GM12878 (cell line): Measurements from ENCODE around the gene MTFP1. TPM values are rescaled to one million over a fixed set of nuclear protein-coding genes. Genes with fewer than 3 reads are reported as not detected.

Experiments used
- ATAC-seq: fragments of 200-7000 bp; cut with Tn5 transposase; 3 replicates; pipeline ENCODE4 v1.9.1; 2020; ENCODE audit warnings: mild to moderate bottlenecking, moderate library complexity
- BruUV-seq: library from RNA; stranded (reverse); fragments of 400-500 nt; replicated peaks from 2 replicates; lab custom pipeline; 2021; lab: Mats Ljungman, UMichigan
- CTCF ChIA-PET: fragments of 300-600 bp; sonication (Branson Sonifier 250); formaldehyde crosslinking; extraction: SDS; loops from one replicate; lab custom pipeline; 2021; ENCODE audit warnings: inconsistent platforms; lab: Yijun Ruan, JAX
- POLR2A ChIA-PET: fragments of 350-600 bp; formaldehyde crosslinking; extraction: SDS; loops from one replicate; lab custom pipeline; 2021; ENCODE audit warnings: inconsistent platforms; lab: Charles Lee
- RAD21 ChIA-PET: fragments of 300-600 bp; sonication (Branson Sonifier 250); formaldehyde crosslinking; loops from one replicate; lab custom pipeline; 2023; ENCODE audit warnings: antibody characterized with exemption; ENCODE audit not compliant: unreplicated experiment; lab: Charles Lee
- SMC1A ChIA-PET: fragments of 300-600 bp; sonication (Branson Sonifier 250); formaldehyde crosslinking; loops from one replicate; lab custom pipeline; 2023; ENCODE audit not compliant: unreplicated experiment, uncharacterized antibody; lab: Charles Lee
- DNase-seq: peaks from one replicate; pipeline ENCODE4 v3.0.0-alpha.2; 2011; ENCODE audit warnings: low read depth, low spot score
- FAIRE-seq: peaks from 3 replicates; lab custom pipeline; 2011; peaks lifted over from hg19 to GRCh38; lab: Jason Lieb, UNC
- H2AFZ ChIP-seq: 2 replicates; pipeline ENCODE4 v1.6.0; 2011; ENCODE audit warnings: low read depth, low read length, control low read depth; ENCODE audit not compliant: control insufficient read depth
- H3K27ac ChIP-seq: 2 replicates; pipeline ENCODE4 v1.5.1; 2011; ENCODE audit warnings: control low read depth; ENCODE audit not compliant: control insufficient read depth, insufficient read depth
- H3K27me3 ChIP-seq, 2 experiments: replicated peaks in 1 of 2; 2 replicates each; pipeline versions ENCODE4 v1.6.0 to v1.6.1; 2011; ENCODE audit warnings: low read length in 1 of 2; ENCODE audit not compliant: control insufficient read depth in 2 of 2, insufficient read depth in 2 of 2
- H3K36me3 ChIP-seq, 2 experiments: 2 replicates each; pipeline ENCODE4 v1.5.1; 2011; ENCODE audit warnings: low read length in 1 of 2; ENCODE audit not compliant: control insufficient read depth in 2 of 2, insufficient read depth in 2 of 2
- H3K4me1 ChIP-seq: 2 replicates; pipeline ENCODE4 v1.6.1; 2011; ENCODE audit warnings: mild to moderate bottlenecking, low read length, moderate library complexity, mixed read lengths; ENCODE audit not compliant: control insufficient read depth, insufficient read depth
- H3K4me2 ChIP-seq: 2 replicates; pipeline ENCODE4 v1.6.0; 2011; ENCODE audit warnings: control low read depth; ENCODE audit not compliant: control insufficient read depth, insufficient read depth
- H3K4me3 ChIP-seq: fragments of 200-600 bp; sonication (generic); 2 replicates; pipeline ENCODE4 v1.5.1; 2016
- H3K79me2 ChIP-seq: 2 replicates; pipeline ENCODE4 v1.6.0; 2011; ENCODE audit warnings: low read length; ENCODE audit not compliant: control insufficient read depth, insufficient read depth
- H3K9ac ChIP-seq: 2 replicates; pipeline ENCODE4 v1.8.0; 2011; ENCODE audit warnings: low read length, control low read depth, mixed read lengths; ENCODE audit not compliant: control insufficient read depth, insufficient read depth
- H3K9me3 ChIP-seq: replicated peaks from 3 replicates; pipeline ENCODE4 v1.5.1; 2011; ENCODE audit warnings: mild to moderate bottlenecking, low read length; ENCODE audit not compliant: control insufficient read depth, insufficient read depth
- H4K20me1 ChIP-seq: 2 replicates; pipeline ENCODE4 v1.6.0; 2011; ENCODE audit not compliant: control insufficient read depth, insufficient read depth
- BACH1 ChIP-seq: fragments of 450-650 bp; IDR thresholded peaks from 2 replicates; pipeline ENCODE4 v1.6.1; 2017; ENCODE audit warnings: mild to moderate bottlenecking, borderline replicate concordance
- CEBPB ChIP-seq, 2 experiments: fragments of 150-350 bp in 1 of 2; IDR thresholded peaks; 2 replicates each; pipeline ENCODE4 v1.6.1; 2012 to 2014; ENCODE audit warnings: low read depth in 2 of 2, low read length in 2 of 2, borderline replicate concordance in 1 of 2, inconsistent platforms in 1 of 2
- CEBPZ ChIP-seq: fragments of 150-350 bp; IDR thresholded peaks from 2 replicates; pipeline ENCODE4 v1.6.1; 2016; ENCODE audit warnings: low read depth, low read length
- CHD2 ChIP-seq: IDR thresholded peaks from 2 replicates; pipeline ENCODE4 v1.6.1; 2011; ENCODE audit warnings: low read depth, low read length, improper control_type of control experiment, borderline replicate concordance
- CTCF ChIP-seq, 3 experiments: IDR thresholded peaks in 2 of 3; conservative IDR thresholded peaks in 1 of 3; 2 replicates each; pipeline ENCODE4 v1.5.1; 2011; ENCODE audit warnings: low read depth in 3 of 3, low read length in 3 of 3, mild to moderate bottlenecking in 3 of 3, control low read depth in 2 of 3, moderate library complexity in 2 of 3, inconsistent platforms in 1 of 3, mixed read lengths in 1 of 3; ENCODE audit not compliant: control insufficient read depth in 2 of 3, insufficient read depth in 1 of 3; ENCODE audit errors: extremely low read depth in 1 of 3
- EED ChIP-seq: sonication (generic); IDR thresholded peaks from 2 replicates; pipeline ENCODE4 v1.6.1; 2016; ENCODE audit warnings: antibody characterized with exemption, low read depth
- KDM1A ChIP-seq: fragments of 200-600 bp; sonication (generic); IDR thresholded peaks from 2 replicates; pipeline ENCODE4 v1.6.1; 2016; ENCODE audit warnings: borderline replicate concordance
- RUNX3 ChIP-seq: IDR thresholded peaks from 2 replicates; pipeline ENCODE4 v1.6.1; 2012; ENCODE audit warnings: low read length, inconsistent platforms
- SMC3 ChIP-seq: IDR thresholded peaks from 2 replicates; pipeline ENCODE4 v1.6.1; 2011; ENCODE audit warnings: low read length, improper control_type of control experiment, borderline replicate concordance
- STAT1 ChIP-seq: fragments of 450-650 bp; conservative IDR thresholded peaks from 2 replicates; pipeline ENCODE4 v1.6.1; 2014; ENCODE audit warnings: antibody characterized with exemption, mild to moderate bottlenecking
- SUZ12 ChIP-seq: fragments of 200-600 bp; sonication (generic); IDR thresholded peaks from one replicate; pipeline ENCODE4 v1.6.1; 2018; ENCODE audit warnings: antibody characterized with exemption, mild to moderate bottlenecking; ENCODE audit not compliant: unreplicated experiment
- TAF1 ChIP-seq: IDR thresholded peaks from 2 replicates; pipeline ENCODE4 v1.6.1; 2011; ENCODE audit warnings: mild to moderate bottlenecking, low read depth, low read length, borderline replicate concordance
- WGBS: methylation state at CpG from one replicate; pipeline ENCODE4 v1.1.6; 2016; ENCODE audit warnings: low lambda C conversion rate; ENCODE audit not compliant: insufficient replicate concordance, insufficient coverage; ENCODE audit errors: missing lambda C conversion rate; 5-methylcytosine and 5-hydroxymethylcytosine counted together
- in situ Hi-C: fragments of 300-500 bp; cut with MboI; formaldehyde crosslinking; loops from 9 replicates; pipeline ENCODE4 v1.14.3; 2018; ENCODE audit warnings: mixed read lengths
- intact Hi-C: fragments of 100-400 bp; cut with micrococcal nuclease; formaldehyde crosslinking; loops from one replicate; pipeline ENCODE4 v1.14.2; 2022; ENCODE audit not compliant: unreplicated experiment
- polyA plus RNA-seq, 11 experiments: library from polyadenylated mRNA; depleted of rRNA in 4 of 11; unstranded in 6 of 11; stranded (reverse) in 5 of 11; fragments of >200 nt; fragmentation: Nextera tagmentation in 4 of 11; fragmentation: Illumina TruSeq in 1 of 11; extraction: Ambion mirVana in 4 of 11; extraction: Trizol in 1 of 11; gene quantifications; 1 replicate in 1 of 11; 2 replicates in 10 of 11; pipeline versions ENCODE4 v1.2.1 to v1.2.3, GENCODE V29; 2011 to 2016; ENCODE audit warnings: inconsistent platforms in 2 of 11, missing spikeins in 2 of 11, low read depth in 1 of 11
- total RNA-seq, 4 experiments: library from RNA; depleted of rRNA in 3 of 4; stranded (reverse); fragments of >200 nt in 3 of 4; fragmentation: Illumina TruSeq in 1 of 4; extraction: Trizol in 1 of 4; gene quantifications; 2 replicates each; pipeline versions ENCODE4 v1.2.1 to v1.2.3, GENCODE V29; 2013 to 2021
- TF ChIP-seq, protein P1 (sequence below): fragments of 450-650 bp; IDR thresholded peaks from 2 replicates; pipeline ENCODE4 v1.6.1; 2017; ENCODE audit warnings: mild to moderate bottlenecking, moderate library complexity

Gene MTFP1
- total and polyA plus RNA-seq, 10 of the 15 experiments (the other 5 are each of a cell fraction or from before 2014, with no cell fraction given) = 20.5 to 133 (median 59.8) TPM

- H3K4me3 ChIP-seq = no peak overlapping the region
- H3K27ac ChIP-seq = no peak overlapping the region
- BruUV-seq = no TSS peak
- H3K36me3 ChIP-seq = no peaks in the 10 kb centered on the region
- H2AFZ ChIP-seq = no peak overlapping the region
- peaks cover 4% of the 10 kb centered on the region; the same call in 1 of the 2 replicates for H3K4me1 ChIP-seq
- no peak for FAIRE-seq
- TF ChIP-seq CEBPB (IDR thresholded peaks at IDR 0.05; ENCODE audit: borderline replicate concordance in 1 of 2, low read depth in 2 of 2, low read length in 2 of 2) (no peak), SUZ12 (no peak), BACH1 (no peak), EED (no peak), CEBPZ (no peak), STAT1 (no peak), CHD2 (no peak), CTCF (IDR thresholded peaks at IDR 0.05 in 2 of 3, conservative IDR thresholded peaks at IDR 0.05 in 1 of 3; ENCODE audit: control insufficient read depth in 2 of 3, extremely low read depth in 1 of 3, insufficient read depth in 1 of 3, low read depth in 3 of 3, low read length in 3 of 3) (no peak), RUNX3 (no peak), SMC3 (no peak), TAF1 (no peak), KDM1A (no peak)
- TF ChIP-seq, protein P1, sequence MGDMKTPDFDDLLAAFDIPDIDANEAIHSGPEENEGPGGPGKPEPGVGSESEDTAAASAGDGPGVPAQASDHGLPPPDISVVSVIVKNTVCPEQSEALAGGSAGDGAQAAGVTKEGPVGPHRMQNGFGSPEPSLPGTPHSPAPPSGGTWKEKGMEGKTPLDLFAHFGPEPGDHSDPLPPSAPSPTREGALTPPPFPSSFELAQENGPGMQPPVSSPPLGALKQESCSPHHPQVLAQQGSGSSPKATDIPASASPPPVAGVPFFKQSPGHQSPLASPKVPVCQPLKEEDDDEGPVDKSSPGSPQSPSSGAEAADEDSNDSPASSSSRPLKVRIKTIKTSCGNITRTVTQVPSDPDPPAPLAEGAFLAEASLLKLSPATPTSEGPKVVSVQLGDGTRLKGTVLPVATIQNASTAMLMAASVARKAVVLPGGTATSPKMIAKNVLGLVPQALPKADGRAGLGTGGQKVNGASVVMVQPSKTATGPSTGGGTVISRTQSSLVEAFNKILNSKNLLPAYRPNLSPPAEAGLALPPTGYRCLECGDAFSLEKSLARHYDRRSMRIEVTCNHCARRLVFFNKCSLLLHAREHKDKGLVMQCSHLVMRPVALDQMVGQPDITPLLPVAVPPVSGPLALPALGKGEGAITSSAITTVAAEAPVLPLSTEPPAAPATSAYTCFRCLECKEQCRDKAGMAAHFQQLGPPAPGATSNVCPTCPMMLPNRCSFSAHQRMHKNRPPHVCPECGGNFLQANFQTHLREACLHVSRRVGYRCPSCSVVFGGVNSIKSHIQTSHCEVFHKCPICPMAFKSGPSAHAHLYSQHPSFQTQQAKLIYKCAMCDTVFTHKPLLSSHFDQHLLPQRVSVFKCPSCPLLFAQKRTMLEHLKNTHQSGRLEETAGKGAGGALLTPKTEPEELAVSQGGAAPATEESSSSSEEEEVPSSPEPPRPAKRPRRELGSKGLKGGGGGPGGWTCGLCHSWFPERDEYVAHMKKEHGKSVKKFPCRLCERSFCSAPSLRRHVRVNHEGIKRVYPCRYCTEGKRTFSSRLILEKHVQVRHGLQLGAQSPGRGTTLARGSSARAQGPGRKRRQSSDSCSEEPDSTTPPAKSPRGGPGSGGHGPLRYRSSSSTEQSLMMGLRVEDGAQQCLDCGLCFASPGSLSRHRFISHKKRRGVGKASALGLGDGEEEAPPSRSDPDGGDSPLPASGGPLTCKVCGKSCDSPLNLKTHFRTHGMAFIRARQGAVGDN = no peak
- H3K4me2 ChIP-seq = no peak overlapping the region
- POLR2A ChIA-PET = no interaction called here
- no peak for DNase-seq
- CTCF ChIA-PET = interaction anchor here (1.0 to 14.9 kb wide), 3 partner anchors 9 to 120 kb away, joined by 3 to 436 read pairs (median 8); partner anchors contain the start of gene CASTOR1
- no peaks in the 10 kb centered on the region for H3K79me2 ChIP-seq
- in situ Hi-C loops = no loop called here
- no peak overlapping the region for H3K9ac ChIP-seq
- H4K20me1 ChIP-seq = no peaks in the 10 kb centered on the region
- no peaks in the 10 kb centered on the region for H3K27me3 ChIP-seq
- WGBS = 52% methylated on average over 3 of the region's 3 CpGs
- SMC1A ChIA-PET = interaction anchor here (0.8 to 14.7 kb wide), 3 partner anchors 33 to 120 kb away, joined by 3 to 201 read pairs (median 3); partner anchors contain the start of gene CASTOR1
- H3K9me3 ChIP-seq = no peaks in the 10 kb centered on the region
- RAD21 ChIA-PET = interaction anchor here (0.5 to 13.8 kb wide), 4 partner anchors 55 to 537 kb away, joined by 3 to 277 read pairs (median 3); partner anchors contain the start of gene CASTOR1
- intact Hi-C loops = no loop called here
- no peak for ATAC-seq
These were observed 42.5 kb upstream of the MTFP1 start for GRCh38 chr22:30383061-30383460.
